Epithelial cell of proximal tubule (primary cell): Measurements from ENCODE around the gene PLXNA4. TPM values are rescaled to one million over a fixed set of nuclear protein-coding genes. Genes with fewer than 3 reads are reported as not detected.

ENCODE experiments used
- DNase-seq: peaks from one replicate; pipeline ENCODE4 v3.0.0-alpha.2; 2011; ENCODE audit warnings: low read depth
- H3K4me3 ChIP-seq: 2 replicates; pipeline ENCODE4 v1.5.1; 2011; ENCODE audit warnings: low read depth, mild to moderate bottlenecking, low read length
- total RNA-seq: library from RNA; depleted of rRNA; stranded (reverse); fragments of >200 nt; gene quantifications from 2 replicates; pipeline ENCODE4 v1.2.3, GENCODE V29; 2015
- TF ChIP-seq, protein P1 (sequence below): conservative IDR thresholded peaks from 2 replicates; pipeline ENCODE4 v1.5.1; 2012; ENCODE audit warnings: low read depth, mild to moderate bottlenecking, low read length

PLXNA4 gene
- total RNA-seq, 1 donor from 2014 or later, result not detected

DNA sequence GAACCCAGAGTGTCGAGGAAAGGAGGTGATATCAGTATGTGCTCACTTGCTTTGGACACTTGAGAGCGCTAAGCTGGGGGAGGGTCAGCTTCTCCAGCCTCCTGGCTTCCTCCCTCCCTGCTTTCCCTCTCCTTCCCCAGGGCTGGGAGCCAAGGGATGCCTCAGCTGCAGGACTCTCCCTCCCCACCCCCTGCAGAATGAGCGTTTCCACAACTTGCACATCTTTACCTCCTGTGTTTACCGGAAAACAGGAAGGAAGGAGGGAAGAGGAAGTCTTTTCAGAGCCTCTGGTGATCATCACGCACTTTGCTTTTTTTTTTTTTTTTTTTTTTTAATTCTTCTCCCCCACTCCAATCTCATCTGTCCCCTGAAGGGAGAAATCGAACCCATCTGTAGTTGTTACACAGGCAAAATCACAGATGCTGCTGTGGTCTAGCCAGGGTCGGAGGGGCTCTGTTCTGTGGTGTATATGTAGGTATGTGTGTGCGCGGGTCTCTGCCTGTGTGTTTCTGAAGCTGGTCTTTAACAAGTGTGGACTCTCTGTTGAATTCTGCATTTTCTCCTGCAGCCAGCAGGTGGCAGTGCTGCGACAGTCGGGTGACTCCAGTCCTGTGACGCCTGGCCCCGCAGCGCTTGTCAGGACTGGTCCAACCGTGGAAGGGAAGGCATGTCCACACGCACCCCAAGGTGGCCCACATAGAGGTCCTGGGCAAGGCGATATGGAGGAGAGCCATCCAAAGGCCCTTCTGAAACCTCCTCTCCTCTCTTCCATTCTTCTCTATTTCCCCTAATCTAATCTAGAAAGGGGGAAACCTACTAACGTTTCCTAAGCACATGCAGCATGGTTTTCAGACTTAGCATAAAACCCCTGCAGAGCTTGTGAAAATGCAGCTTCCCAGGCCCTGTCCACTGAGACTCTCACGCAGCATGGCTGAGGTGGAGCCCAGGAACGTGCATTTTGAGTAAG is 257.6 kb downstream of the PLXNA4 start:
- H3K4me3 ChIP-seq, result no peak overlapping the region
- TF ChIP-seq, protein P1, sequence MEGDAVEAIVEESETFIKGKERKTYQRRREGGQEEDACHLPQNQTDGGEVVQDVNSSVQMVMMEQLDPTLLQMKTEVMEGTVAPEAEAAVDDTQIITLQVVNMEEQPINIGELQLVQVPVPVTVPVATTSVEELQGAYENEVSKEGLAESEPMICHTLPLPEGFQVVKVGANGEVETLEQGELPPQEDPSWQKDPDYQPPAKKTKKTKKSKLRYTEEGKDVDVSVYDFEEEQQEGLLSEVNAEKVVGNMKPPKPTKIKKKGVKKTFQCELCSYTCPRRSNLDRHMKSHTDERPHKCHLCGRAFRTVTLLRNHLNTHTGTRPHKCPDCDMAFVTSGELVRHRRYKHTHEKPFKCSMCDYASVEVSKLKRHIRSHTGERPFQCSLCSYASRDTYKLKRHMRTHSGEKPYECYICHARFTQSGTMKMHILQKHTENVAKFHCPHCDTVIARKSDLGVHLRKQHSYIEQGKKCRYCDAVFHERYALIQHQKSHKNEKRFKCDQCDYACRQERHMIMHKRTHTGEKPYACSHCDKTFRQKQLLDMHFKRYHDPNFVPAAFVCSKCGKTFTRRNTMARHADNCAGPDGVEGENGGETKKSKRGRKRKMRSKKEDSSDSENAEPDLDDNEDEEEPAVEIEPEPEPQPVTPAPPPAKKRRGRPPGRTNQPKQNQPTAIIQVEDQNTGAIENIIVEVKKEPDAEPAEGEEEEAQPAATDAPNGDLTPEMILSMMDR, result peak; percentile 92
- DNase-seq, result peak; percentile 40

DNA sequence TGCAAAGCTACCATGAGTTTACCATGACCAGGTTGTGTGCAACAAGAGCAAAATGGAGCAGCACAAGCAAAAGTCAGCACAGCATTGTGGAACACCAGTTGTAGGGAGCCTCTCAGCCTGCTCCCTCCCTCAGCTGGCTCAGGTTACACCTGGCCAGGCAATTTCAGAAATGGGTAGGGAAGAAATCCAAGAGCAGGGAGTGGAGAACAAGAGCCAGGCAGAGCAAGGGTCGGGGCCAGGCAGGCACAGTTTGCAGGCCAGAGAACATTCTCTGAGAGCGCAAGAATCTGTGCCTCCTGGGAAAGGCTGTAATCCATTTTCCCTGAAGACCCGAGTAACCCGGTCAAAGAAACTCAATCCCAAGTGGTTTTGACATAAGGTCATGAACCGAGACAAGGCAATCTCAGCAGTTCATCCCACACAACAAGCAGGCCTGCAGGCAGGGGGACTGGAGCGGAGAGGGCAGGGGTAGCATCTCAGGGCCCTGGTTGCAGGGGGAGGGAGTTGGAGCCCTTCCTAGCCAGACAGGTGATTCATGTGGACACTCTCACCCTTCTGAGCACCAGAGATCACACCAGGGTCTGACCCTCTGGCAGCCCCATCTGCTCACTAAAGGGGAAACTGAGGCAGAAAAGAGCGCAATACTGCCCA is 258.4 kb downstream of the PLXNA4 start:
- TF ChIP-seq, protein P1, result no peak
- no peak for DNase-seq
- no peak overlapping the region for H3K4me3 ChIP-seq

DNA sequence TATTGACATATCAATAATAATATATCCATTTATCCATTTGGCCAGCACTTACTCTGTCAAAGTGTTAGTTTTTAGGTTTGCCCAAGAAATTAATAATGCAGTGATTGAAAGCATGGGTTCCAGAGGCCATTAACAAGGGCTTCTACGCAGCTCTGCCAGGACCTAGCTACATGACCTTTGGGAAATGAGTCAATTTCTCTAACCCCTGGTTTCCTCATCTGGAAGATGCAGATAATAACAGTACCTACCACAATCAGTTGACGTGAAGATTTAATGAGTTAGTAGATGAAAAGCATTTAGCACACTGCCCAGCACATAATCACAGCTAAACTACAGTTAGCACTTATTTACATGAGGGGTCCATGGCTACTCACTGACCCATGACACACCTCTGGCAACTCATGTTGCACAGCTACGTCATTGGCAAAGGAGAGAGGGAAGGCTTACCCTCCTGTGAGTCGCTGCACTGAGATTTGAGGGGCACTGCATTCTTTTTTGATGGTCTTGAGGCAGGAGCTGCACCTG is 263.7 kb downstream of the PLXNA4 start:
- DNase-seq, result no peak
- TF ChIP-seq, protein P1, result no peak
- no peak overlapping the region for H3K4me3 ChIP-seq

DNA sequence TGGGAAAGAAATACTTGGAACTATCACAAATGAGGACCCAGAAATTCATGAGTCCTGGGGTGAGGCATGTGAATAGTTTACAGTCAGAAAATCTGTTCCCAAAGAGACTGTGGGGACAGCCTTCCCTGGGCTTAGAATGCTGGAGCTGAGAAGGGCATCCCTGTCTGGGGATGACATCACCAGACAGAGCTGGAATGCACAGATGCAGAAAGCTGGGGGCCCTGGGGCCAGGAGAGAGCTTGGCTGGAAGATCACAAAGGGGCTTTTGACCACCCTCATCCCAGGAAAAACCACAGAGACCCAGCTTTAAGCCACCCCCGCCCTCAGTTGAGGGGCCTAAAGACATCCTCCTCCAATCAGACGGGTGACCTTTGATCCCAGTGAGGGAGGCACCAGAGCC is 264.5 kb downstream of the PLXNA4 start:
- TF ChIP-seq, protein P1, result no peak
- no peak overlapping the region for H3K4me3 ChIP-seq
- no peak for DNase-seq

DNA sequence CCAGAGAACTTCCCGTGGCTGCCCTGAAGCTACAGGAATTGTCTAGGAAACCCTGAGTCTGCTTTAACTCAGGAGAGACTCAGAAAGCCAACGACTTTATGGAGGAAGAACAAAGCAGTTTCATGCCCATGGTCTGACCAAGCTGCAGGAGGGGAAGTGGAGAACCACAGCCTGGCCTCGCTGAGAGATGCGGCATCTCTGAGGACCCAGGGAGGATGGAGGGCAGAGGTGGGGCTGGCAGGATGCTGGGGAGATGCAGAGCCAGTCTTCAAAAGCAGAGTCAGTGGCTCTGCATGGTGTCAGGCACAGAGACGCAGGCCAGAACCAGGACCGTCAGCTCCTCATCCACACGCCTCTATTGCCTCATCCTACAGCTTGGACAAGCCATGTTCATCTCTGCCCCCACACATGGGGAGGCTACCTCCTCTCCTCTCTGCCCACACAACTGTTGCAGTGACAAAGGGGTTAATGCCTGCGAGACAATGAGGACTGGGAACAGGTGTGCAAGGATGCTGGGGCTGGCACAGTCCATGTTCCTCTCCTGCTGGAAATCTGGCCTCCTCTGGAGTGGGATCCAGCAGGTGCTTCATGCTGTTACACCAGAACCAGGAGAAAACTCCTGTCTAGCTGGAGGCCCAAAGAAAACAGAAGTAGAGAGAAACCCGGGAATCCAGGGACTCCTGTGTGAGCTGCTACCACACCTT is 267.0 kb downstream of the PLXNA4 start:
- TF ChIP-seq, protein P1, result no peak
- DNase-seq, result no peak
- no peak overlapping the region for H3K4me3 ChIP-seq

DNA sequence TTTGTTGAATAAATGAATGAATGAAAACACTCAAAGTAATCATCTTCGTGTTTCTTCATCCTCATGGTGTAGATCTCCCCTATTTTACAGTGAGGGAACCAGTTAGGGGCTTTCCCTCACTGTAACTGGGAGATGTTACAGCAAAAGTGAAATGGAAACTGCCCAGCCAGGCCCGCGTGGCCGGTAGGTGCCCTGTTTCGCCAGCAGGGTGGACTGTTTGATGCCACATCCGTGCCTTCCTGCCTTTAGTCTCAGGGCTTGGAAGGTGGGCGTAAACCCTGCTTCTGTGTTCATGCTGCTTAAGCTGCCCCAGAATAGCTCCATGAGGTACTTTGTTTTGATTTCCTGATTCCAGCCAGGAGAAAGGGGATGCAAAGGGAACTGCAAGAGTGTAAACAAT is 268.8 kb downstream of the PLXNA4 start:
- H3K4me3 ChIP-seq, result no peak overlapping the region
- DNase-seq, result no peak
- TF ChIP-seq, protein P1, result peak; percentile 24
